Right atrium auricular region (tissue), 2 donors: ENCODE results near the gene RACK1. TPM values are rescaled to one million over a fixed set of nuclear protein-coding genes. Genes with fewer than 3 reads are reported as not detected.

Experiments used
- DNase-seq: peaks from one replicate; pipeline ENCODE4 v3.0.0-alpha.2; 2019; ENCODE audit warnings: low spot score
- H3K27ac ChIP-seq, 2 donors: fragments of 200-600 bp; sonication (generic); 1 replicate in 1 of 2; 2 replicates in 1 of 2; pipeline ENCODE4 v1.5.1; 2016 to 2019
- H3K27me3 ChIP-seq, 2 donors: fragments of 200-600 bp; sonication (generic); one replicate each; pipeline versions ENCODE4 v1.5.1 to v1.6.0; 2017 to 2019
- H3K36me3 ChIP-seq: fragments of 200-600 bp; sonication (generic); one replicate; pipeline ENCODE4 v1.5.1; 2016
- H3K4me1 ChIP-seq, 2 donors: fragments of 200-600 bp; sonication (generic); one replicate each; pipeline versions ENCODE4 v1.5.1 to v1.6.0; 2017 to 2019
- H3K4me3 ChIP-seq, 2 donors: fragments of 200-600 bp; sonication (generic); 1 replicate in 1 of 2; 2 replicates in 1 of 2; pipeline ENCODE4 v1.5.1; 2017 to 2019; ENCODE audit warnings: mild to moderate bottlenecking in 1 of 2, moderate library complexity in 1 of 2
- H3K9me3 ChIP-seq, 2 donors: fragments of 200-600 bp; sonication (generic); one replicate each; pipeline ENCODE4 v1.5.1; 2019
- total RNA-seq, 2 donors: library from RNA; depleted of rRNA; stranded (reverse); fragments of >200 nt; gene quantifications; one replicate each; pipeline ENCODE4 v1.1.0, GENCODE V29; 2016
- TF ChIP-seq, protein P1 (sequence below), 2 donors: fragments of 200-600 bp; sonication (generic); IDR thresholded peaks; one replicate each; pipeline ENCODE4 v1.5.1; 2019; ENCODE audit warnings: antibody characterized with exemption in 2 of 2

RACK1 gene
- total RNA-seq, 2 donors from 2014 or later = 1,155 to 1,413 TPM

DNA sequence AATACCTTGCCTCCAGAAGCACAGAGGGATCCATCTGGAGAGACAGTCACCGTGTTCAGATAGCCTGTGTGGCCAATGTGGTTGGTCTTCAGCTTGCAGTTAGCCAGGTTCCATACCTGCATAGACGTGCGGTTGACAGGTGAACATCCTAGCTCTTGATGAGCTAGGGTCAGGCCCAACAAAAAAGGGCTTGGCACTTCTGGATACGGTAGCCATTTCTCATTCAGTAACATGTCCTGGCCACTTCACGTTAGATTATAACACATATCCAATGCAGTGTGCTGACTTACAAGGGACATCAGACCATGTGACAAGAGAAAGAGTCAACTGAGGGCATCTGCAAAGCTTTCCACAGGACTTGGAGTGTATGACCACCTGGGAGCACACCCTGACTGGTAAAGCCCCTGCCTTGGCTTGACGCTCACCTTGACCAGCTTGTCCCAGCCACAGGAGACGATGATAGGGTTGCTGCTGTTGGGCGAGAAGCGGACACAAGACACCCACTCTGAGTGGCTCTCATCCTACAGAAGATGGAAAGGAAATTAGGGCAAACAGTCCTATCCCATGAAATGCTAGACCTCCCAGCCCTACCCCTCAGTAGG, 4.5 kb downstream of the RACK1 start:
- Histone ChIP-seq H3K4me1 (peaks cover 0 to 28% of the 10 kb centered on the region in 2 donors), H3K9me3 (no peaks in the 10 kb centered on the region), H3K4me3 (no peak overlapping the region), H3K27ac (no peak overlapping the region), H3K36me3 (peaks cover 82% of the 10 kb centered on the region), H3K27me3 (no peaks in the 10 kb centered on the region)
- DNase-seq = no peak
- TF ChIP-seq, protein P1, sequence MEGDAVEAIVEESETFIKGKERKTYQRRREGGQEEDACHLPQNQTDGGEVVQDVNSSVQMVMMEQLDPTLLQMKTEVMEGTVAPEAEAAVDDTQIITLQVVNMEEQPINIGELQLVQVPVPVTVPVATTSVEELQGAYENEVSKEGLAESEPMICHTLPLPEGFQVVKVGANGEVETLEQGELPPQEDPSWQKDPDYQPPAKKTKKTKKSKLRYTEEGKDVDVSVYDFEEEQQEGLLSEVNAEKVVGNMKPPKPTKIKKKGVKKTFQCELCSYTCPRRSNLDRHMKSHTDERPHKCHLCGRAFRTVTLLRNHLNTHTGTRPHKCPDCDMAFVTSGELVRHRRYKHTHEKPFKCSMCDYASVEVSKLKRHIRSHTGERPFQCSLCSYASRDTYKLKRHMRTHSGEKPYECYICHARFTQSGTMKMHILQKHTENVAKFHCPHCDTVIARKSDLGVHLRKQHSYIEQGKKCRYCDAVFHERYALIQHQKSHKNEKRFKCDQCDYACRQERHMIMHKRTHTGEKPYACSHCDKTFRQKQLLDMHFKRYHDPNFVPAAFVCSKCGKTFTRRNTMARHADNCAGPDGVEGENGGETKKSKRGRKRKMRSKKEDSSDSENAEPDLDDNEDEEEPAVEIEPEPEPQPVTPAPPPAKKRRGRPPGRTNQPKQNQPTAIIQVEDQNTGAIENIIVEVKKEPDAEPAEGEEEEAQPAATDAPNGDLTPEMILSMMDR (IDR thresholded peaks at IDR 0.05) = no peak

DNA sequence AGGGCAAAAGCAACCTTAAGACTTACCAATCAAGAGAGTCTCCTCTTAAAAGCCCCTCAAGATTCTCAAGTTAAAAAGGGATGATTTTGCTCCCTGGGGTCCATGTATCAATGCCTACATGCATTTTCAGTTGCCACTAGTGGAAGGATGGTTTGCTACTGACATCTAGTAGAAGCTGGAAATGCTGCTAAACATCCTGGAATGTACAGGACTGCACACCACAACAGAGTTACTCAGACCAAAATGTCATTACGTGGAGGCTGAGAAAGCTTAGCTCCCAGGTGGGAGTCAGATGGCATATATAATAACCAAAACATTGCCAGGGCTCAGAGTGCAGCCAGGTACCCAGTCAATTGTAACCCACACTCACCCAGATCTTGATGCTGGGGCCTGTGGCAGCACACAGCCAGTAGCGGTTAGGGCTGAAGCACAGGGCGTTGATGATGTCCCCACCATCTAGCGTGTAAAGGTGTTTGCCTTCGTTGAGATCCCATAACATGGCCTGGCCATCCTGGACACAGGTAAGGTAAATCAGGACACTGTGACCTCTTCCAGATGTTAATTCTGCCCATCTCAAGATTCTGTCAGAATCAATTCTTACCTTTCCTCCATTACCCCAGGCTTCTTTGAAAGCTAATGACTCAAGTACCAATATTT, 5.8 kb downstream of the RACK1 start:
- no peaks in the 10 kb centered on the region for H3K27me3 ChIP-seq
- no peaks in the 10 kb centered on the region for H3K9me3 ChIP-seq
- TF ChIP-seq, protein P1 (IDR thresholded peaks at IDR 0.05) = no peak
- no peak for DNase-seq
- no peak overlapping the region for H3K27ac ChIP-seq
- no peak overlapping the region for H3K4me3 ChIP-seq
- H3K4me1 ChIP-seq = peaks cover 0 to 27% of the 10 kb centered on the region in 2 donors
- peaks cover 95% of the 10 kb centered on the region for H3K36me3 ChIP-seq

DNA sequence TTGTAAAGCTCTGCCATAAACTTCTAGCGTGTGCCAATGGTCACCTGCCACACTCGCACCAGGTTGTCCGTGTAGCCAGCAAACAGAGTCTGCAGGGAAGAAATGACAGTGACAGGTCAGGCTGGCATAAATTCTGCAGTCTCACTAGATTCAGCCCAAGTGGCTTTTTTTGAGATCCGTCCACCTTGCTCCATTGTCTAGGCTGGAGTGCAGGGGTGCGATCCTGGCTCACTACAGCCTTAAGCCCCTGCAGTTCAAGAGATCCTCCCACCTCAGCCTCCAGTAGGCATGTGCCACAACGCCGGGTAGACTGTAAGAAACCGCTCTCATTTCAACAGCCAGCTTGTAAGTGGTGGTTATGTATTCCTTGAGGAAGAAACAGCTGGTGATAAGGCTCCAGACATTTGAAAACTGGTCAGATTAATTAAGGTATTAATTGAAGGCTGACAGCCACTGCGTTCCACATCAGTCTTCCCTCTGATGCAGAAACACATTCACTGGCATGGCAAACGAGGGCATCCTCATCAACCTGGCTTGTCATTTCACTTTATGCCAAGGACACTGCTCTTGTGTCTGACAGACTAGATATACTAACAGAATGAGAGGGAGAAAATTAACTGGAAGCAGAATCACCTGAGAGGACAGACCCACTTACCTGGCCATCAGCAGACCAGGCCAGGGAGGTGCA, 6.6 kb downstream of the RACK1 start:
- Histone ChIP-seq H3K27me3 (no peaks in the 10 kb centered on the region), H3K27ac (no peak overlapping the region), H3K4me1 (peaks cover 0 to 19% of the 10 kb centered on the region in 2 donors), H3K36me3 (peaks cover 98% of the 10 kb centered on the region), H3K4me3 (no peak overlapping the region), H3K9me3 (no peaks in the 10 kb centered on the region)
- TF ChIP-seq, protein P1 (IDR thresholded peaks at IDR 0.05) = no peak
- no peak for DNase-seq

DNA sequence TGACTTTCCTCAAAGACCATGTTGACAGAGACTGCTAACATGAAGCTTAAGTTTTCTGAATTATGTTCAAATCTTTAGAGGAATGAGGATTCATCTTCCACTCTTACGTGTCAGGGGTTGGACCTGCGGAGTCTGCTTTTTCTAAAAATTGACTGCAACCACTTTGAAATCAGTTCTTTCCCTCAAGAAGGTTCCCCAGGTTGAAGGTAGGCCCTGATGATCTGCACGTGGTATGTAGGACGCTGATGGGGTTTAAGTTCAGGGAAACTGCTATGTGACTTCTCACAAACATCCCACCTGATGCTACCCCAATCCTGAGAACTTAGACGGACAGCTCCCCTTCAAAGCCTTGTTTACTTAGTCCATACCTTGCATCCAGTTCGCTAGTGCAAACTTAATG, 7.2 kb downstream of the RACK1 start:
- TF ChIP-seq, protein P1 (IDR thresholded peaks at IDR 0.05) = no peak
- peaks cover 98% of the 10 kb centered on the region for H3K36me3 ChIP-seq

DNA sequence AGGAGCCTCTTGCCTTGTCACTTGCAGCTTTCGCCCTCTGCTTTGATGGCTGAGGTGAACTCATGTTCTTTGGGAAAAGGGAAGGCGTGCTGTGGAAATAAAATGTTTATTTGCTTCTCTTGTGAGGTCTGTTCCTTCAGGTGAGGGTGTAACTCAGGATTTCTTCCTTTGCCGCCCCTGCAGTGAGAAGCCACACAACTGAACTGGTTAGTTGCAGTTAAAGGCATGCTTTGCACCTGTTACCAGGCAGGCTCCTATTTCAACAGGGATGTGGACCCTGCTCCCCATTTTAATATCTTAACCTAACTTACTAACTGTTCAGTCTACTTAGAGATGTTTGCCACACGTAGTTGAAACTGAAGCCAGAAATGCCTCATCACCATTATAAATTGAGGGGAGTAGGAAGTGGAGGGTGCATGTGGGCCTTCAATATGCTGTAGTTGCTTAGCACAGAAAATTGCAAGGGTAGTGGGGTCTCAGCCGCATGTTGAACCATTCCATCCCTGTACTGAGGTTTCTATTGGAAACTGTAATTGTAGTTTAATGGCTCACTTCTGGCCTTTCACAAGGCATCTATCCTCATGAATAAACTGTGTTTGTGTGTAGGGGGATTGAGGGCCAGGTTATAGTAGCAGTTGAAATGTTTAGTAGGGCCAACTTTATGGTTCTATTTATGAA, 7.9 kb downstream of the RACK1 start:
- Histone ChIP-seq H3K27ac (no peak overlapping the region), H3K36me3 (peaks cover 98% of the 10 kb centered on the region), H3K27me3 (no peaks in the 10 kb centered on the region), H3K9me3 (no peaks in the 10 kb centered on the region), H3K4me1 (peaks cover 0 to 6% of the 10 kb centered on the region in 2 donors), H3K4me3 (no peak overlapping the region)
- no peak for DNase-seq
- TF ChIP-seq, protein P1 (IDR thresholded peaks at IDR 0.05) = no peak

More for the DNA sequence above, 7.2 kb downstream of the RACK1 start:
- Histone ChIP-seq H3K9me3 (no peaks in the 10 kb centered on the region), H3K27me3 (no peaks in the 10 kb centered on the region), H3K27ac (no peak overlapping the region), H3K4me3 (no peak overlapping the region), H3K4me1 (peaks cover 0 to 13% of the 10 kb centered on the region in 2 donors)
- DNase-seq = no peak
